GM10266 (cell line): Measurements from ENCODE around the gene IFIH1.

Source experiments
- DNase-seq: peaks from one replicate; pipeline ENCODE4 v3.0.0; 2012; ENCODE audit errors: extremely low spot score
- CTCF ChIP-seq: IDR thresholded peaks from 2 replicates; pipeline ENCODE4 v1.5.1; 2012; ENCODE audit warnings: mild to moderate bottlenecking, low read depth; ENCODE audit not compliant: control insufficient read depth, insufficient read depth; ENCODE audit errors: missing control alignments

The IFIH1 gene

GRCh38 chr2:162340822-162341221, 22.3 kb upstream of the IFIH1 start:
- no peak for DNase-seq
- no peak for TF ChIP-seq CTCF

- no peak for TF ChIP-seq CTCF
- no peak for DNase-seq
Measured at GRCh38 chr2:162337868-162338267, 19.4 kb upstream of the IFIH1 start.

GRCh38 chr2:162333968-162334367, 15.5 kb upstream of the IFIH1 start:
- peak; percentile 67 for TF ChIP-seq CTCF

GRCh38 chr2:162330881-162331280, 12.4 kb upstream of the IFIH1 start:
- no peak for TF ChIP-seq CTCF
- DNase-seq = no peak

More at GRCh38 chr2:162333968-162334367, 15.5 kb upstream of the IFIH1 start:
- DNase-seq = no peak

- no peak for DNase-seq
- no peak for TF ChIP-seq CTCF
Measured at GRCh38 chr2:162328424-162329157, 10.1 kb upstream of the IFIH1 start.

- no peak for DNase-seq
- TF ChIP-seq CTCF = no peak
Measured at GRCh38 chr2:162327806-162328205, 9.3 kb upstream of the IFIH1 start.

- DNase-seq = no peak
- peak; percentile 56 for TF ChIP-seq CTCF
Measured at GRCh38 chr2:162327134-162327769, 8.8 kb upstream of the IFIH1 start.
